Heart right ventricle (tissue), 16 donors: ENCODE measurements around the gene APBB3. TPM values are rescaled to one million over a fixed set of nuclear protein-coding genes. Genes with fewer than 3 reads are reported as not detected.
"Not testable (repeated sequence)": the region's sequence is repeated elsewhere in the genome, so short reads cannot be mapped to it uniquely, and the experiment has no call there.

Source experiments
- ATAC-seq, 8 donors: fragments of 200-7000 bp; cut with Tn5 transposase; one replicate each; pipeline ENCODE4 v1.9.1; 2020; ENCODE audit warnings: mild to moderate bottlenecking in 8 of 8, moderate library complexity in 8 of 8, moderate number of reproducible peaks in 1 of 8
- DNase-seq, 2 donors: peaks; one replicate each; pipeline ENCODE4 v3.0.0-alpha.2; 2020
- H3K27ac ChIP-seq, 10 donors: fragments of 200-600 bp; sonication (generic) in 2 of 10; one replicate each; pipeline versions ENCODE4 v1.5.0 to v1.8.0; 2020 to 2022; ENCODE audit warnings: mild to moderate bottlenecking in 3 of 10
- H3K27me3 ChIP-seq, 7 donors: fragments of 200-600 bp; one replicate each; pipeline ENCODE4 v1.8.0; 2021 to 2022; ENCODE audit warnings: mild to moderate bottlenecking in 2 of 7
- H3K36me3 ChIP-seq, 9 donors: fragments of 200-600 bp; sonication (generic) in 1 of 9; one replicate each; pipeline versions ENCODE4 v1.5.0 to v1.8.0; 2020 to 2022; ENCODE audit warnings: mild to moderate bottlenecking in 2 of 9
- H3K4me1 ChIP-seq, 9 donors: fragments of 200-600 bp; sonication (generic) in 1 of 9; one replicate each; pipeline versions ENCODE4 v1.5.0 to v1.8.0; 2020 to 2022; ENCODE audit warnings: mild to moderate bottlenecking in 4 of 9
- H3K4me3 ChIP-seq, 10 donors: fragments of 200-600 bp; sonication (generic) in 2 of 10; one replicate each; pipeline versions ENCODE4 v1.5.0 to v1.8.0; 2020 to 2022; ENCODE audit warnings: mild to moderate bottlenecking in 7 of 10, moderate library complexity in 2 of 10
- H3K9me3 ChIP-seq, 11 donors: fragments of 200-600 bp in 10 of 11; sonication (generic) in 2 of 11; one replicate each; pipeline versions ENCODE4 v1.5.0 to v1.8.0; 2013 to 2022; ENCODE audit warnings: mild to moderate bottlenecking in 2 of 11, control low read depth in 1 of 11, moderate library complexity in 1 of 11
- CTCF ChIP-seq, 9 donors: fragments of 200-600 bp; sonication (generic) in 2 of 9; IDR thresholded peaks; one replicate each; pipeline versions ENCODE4 v1.5.0 to v1.8.0; 2021 to 2022; ENCODE audit warnings: antibody characterized with exemption in 9 of 9, mild to moderate bottlenecking in 5 of 9, moderate library complexity in 1 of 9
- WGBS, 2 donors: extraction: QIAGEN DNeasy Blood & Tissue Kit; methylation state at CpG; one replicate each; pipeline ENCODE4 v1.1.7; 2013; ENCODE audit warnings: inconsistent platforms in 1 of 2; 5-methylcytosine and 5-hydroxymethylcytosine counted together
- intact Hi-C, 10 donors: fragments of 100-400 bp; cut with DNase I; formaldehyde crosslinking; loops; one replicate each; pipeline versions ENCODE4 v1.11.1 to v1.14.2; 2022
- polyA plus RNA-seq, 2 donors: library from polyadenylated mRNA; stranded (reverse); fragments of 200-250 nt; gene quantifications; one replicate each; pipeline ENCODE4 v1.2.3, GENCODE V29; 2013
- total RNA-seq, 10 donors: library from RNA; stranded (reverse); fragmentation: NEBNext Ultra II Directional in 3 of 10; extraction: Animal tissue kit (Norgen Biotek cat#: 25700) in 3 of 10; gene quantifications; one replicate each; pipeline versions ENCODE4 v1.2.1 to v1.2.4, GENCODE V29; 2021 to 2023
- donor health status: Arrhythmogenic right ventricular cardiomyopathy.
- donor health status: ischemic (EF 13 %, LVEDD 7.1; RV severe dilation, severe dysfunction).
- donor health status: healthy with polysubstance abuse.
- donor health status: DM: no; HTN: yes; CAD: no.
- donor health status: DM: no; HTN: no; CAD: no.
- donor health status: ischemic (EF 25% LVEDD 6.9; RV normal size, moderate dysfunction).
- donor health status: ischemic (EF 25% LVEDD 5.7; RV mildly dilated, moderate dysfunction).
- donor health status: healthy.
- donor health status: DM: yes; HTN: yes; CAD: no.
- donor health status: Ischemic cardiomyopathy.
- donor health status: ischemic (EF 35%, LVEDD 5.7; RV mildly dilated, moderate dysfunction).
- donor health status: nonischemic (EF 11% LVEDD 7.7; RV severe dilation, severe dysfunction).
- donor health status: DM: yes; HTN: yes; CAD: no.
- donor health status: PGD.
- donor health status: ischemic (EF 29% LVEDD 5.4; RV normal size, mild dysfunction).
- donor health status: nonischemic (EF 23%, LVEDD 6.1; RV moderate dilation, normal function).

APBB3 gene
- total and polyA plus RNA-seq, 12 donors, result 6.9 to 31.3 (median 13.3) TPM

GRCh38 chr5:140607031-140607430 lies 42.6 kb upstream of the APBB3 start:
- 81% methylated on average over 2 of the region's 2 CpGs for WGBS, 2 donors
- H3K27ac ChIP-seq, result peak overlapping the region in 1 of 10 donors; percentile 83
- H3K36me3 ChIP-seq, result no peaks in the 10 kb centered on the region
- DNase-seq (no peak), ATAC-seq (no peak)
- peaks cover 0 to 6% (median 0%) of the 10 kb centered on the region in 11 donors for H3K9me3 ChIP-seq
- intact Hi-C loops, result no loop called here
- no peak for TF ChIP-seq CTCF (IDR thresholded peaks at IDR 0.05)
- H3K4me1 ChIP-seq, result peaks cover 0 to 63% (median 5%) of the 10 kb centered on the region in 9 donors
- H3K4me3 ChIP-seq, result no peak overlapping the region
- H3K27me3 ChIP-seq, result no peaks in the 10 kb centered on the region

GRCh38 chr5:140605879-140606278 lies 41.5 kb upstream of the APBB3 start:
- Histone ChIP-seq H3K9me3 (peaks cover 0 to 4% (median 0%) of the 10 kb centered on the region in 11 donors), H3K36me3 (no peaks in the 10 kb centered on the region), H3K27ac (peak overlapping the region in 1 of 10 donors; percentile 83), H3K27me3 (no peaks in the 10 kb centered on the region), H3K4me1 (peaks cover 0 to 54% (median 0%) of the 10 kb centered on the region in 9 donors), H3K4me3 (no peak overlapping the region)
- intact Hi-C loops, result no loop called here
- 77 to 82% methylated on average over 3 of the region's 3 CpGs for WGBS, 2 donors
- TF ChIP-seq CTCF (IDR thresholded peaks at IDR 0.05), result no peak
- DNase-seq, result no peak
- no peak for ATAC-seq

GRCh38 chr5:140603734-140604133 lies 39.3 kb upstream of the APBB3 start:
- 95 to 97% methylated on average over 2 of the region's 2 CpGs for WGBS, 2 donors

GRCh38 chr5:140603446-140603698 lies 39.0 kb upstream of the APBB3 start:
- H3K4me1 ChIP-seq, result peaks cover 0 to 28% (median 0%) of the 10 kb centered on the region in 9 donors

More at GRCh38 chr5:140603734-140604133, 39.3 kb upstream of the APBB3 start:
- DNase-seq, result no peak
- H3K4me3 ChIP-seq, result no peak overlapping the region
- ATAC-seq, result no peak
- no peaks in the 10 kb centered on the region for H3K9me3 ChIP-seq
- H3K27me3 ChIP-seq, result no peaks in the 10 kb centered on the region
- no peaks in the 10 kb centered on the region for H3K36me3 ChIP-seq
- intact Hi-C loops, result no loop called here
- peaks cover 0 to 32% (median 0%) of the 10 kb centered on the region in 9 donors for H3K4me1 ChIP-seq
- H3K27ac ChIP-seq, result peak overlapping the region in 2 of 10 donors; percentile 20 to 89
- no peak for TF ChIP-seq CTCF (IDR thresholded peaks at IDR 0.05)

GRCh38 chr5:140602147-140602546 lies 37.7 kb upstream of the APBB3 start:
- TF ChIP-seq CTCF (IDR thresholded peaks at IDR 0.05), result no peak
- H3K9me3 ChIP-seq, result no peaks in the 10 kb centered on the region
- peaks cover 0 to 29% (median 0%) of the 10 kb centered on the region in 9 donors for H3K4me1 ChIP-seq
- no peak for DNase-seq
- ATAC-seq, result no peak
- WGBS, 2 donors, result 73 to 80% methylated on average over 4 of the region's 4 CpGs
- no peaks in the 10 kb centered on the region for H3K27me3 ChIP-seq
- H3K4me3 ChIP-seq, result no peak overlapping the region
- intact Hi-C loops, result no loop called here
- H3K36me3 ChIP-seq, result no peaks in the 10 kb centered on the region
- peak overlapping the region in 5 of 10 donors; percentile 29 to 89 (median 53) for H3K27ac ChIP-seq

More at GRCh38 chr5:140603446-140603698, 39.0 kb upstream of the APBB3 start:
- peak overlapping the region in 2 of 10 donors; percentile 20 to 89 for H3K27ac ChIP-seq
- DNase-seq, intact Hi-C loops, H3K27me3 ChIP-seq, H3K9me3 ChIP-seq, ATAC-seq, H3K4me3 ChIP-seq, H3K36me3 ChIP-seq: not testable (repeated sequence)
- WGBS, 2 donors, result 91 to 93% methylated on average over 4 of the region's 4 CpGs
